A549 (cell line): Measurements from ENCODE around the gene TMIGD2.

Experiments used
- POLR2A ChIP-seq: IDR thresholded peaks from 2 replicates; pipeline ENCODE4 v1.6.1; 2012; ENCODE audit warnings: mild to moderate bottlenecking, low read length
- TF ChIP-seq, protein P1 (sequence below): fragments of >200 bp; sonication (Bioruptor Twin); formaldehyde crosslinking; IDR thresholded peaks from 3 replicates; pipeline ENCODE4 v1.5.1; 2016

- TF ChIP-seq POLR2A, result no peak
- TF ChIP-seq, protein P1, sequence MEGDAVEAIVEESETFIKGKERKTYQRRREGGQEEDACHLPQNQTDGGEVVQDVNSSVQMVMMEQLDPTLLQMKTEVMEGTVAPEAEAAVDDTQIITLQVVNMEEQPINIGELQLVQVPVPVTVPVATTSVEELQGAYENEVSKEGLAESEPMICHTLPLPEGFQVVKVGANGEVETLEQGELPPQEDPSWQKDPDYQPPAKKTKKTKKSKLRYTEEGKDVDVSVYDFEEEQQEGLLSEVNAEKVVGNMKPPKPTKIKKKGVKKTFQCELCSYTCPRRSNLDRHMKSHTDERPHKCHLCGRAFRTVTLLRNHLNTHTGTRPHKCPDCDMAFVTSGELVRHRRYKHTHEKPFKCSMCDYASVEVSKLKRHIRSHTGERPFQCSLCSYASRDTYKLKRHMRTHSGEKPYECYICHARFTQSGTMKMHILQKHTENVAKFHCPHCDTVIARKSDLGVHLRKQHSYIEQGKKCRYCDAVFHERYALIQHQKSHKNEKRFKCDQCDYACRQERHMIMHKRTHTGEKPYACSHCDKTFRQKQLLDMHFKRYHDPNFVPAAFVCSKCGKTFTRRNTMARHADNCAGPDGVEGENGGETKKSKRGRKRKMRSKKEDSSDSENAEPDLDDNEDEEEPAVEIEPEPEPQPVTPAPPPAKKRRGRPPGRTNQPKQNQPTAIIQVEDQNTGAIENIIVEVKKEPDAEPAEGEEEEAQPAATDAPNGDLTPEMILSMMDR, result no peak
Observed at GRCh38 chr19:4322942-4323665, 20.9 kb upstream of the TMIGD2 start.
